Measurements from ENCODE around the gene ZNF689. TPM values are rescaled to one million over a fixed set of nuclear protein-coding genes. Genes with fewer than 3 reads are reported as not detected.
A peak's percentile ranks its signal among the peaks of the same experiment; 100 is the strongest.

Gene ZNF689
- total RNA-seq (4.6 and 6.1 TPM in 2 replicates), polyA plus RNA-seq (3.5 and 4.2 TPM in 2 replicates), polyA minus RNA-seq (ENCODE audit: low replicate concordance) (12.1 and 12.2 TPM in 2 replicates)
- 3.6 and 4.7 TPM in 2 replicates for polyA plus RNA-seq (2012)

DNA sequence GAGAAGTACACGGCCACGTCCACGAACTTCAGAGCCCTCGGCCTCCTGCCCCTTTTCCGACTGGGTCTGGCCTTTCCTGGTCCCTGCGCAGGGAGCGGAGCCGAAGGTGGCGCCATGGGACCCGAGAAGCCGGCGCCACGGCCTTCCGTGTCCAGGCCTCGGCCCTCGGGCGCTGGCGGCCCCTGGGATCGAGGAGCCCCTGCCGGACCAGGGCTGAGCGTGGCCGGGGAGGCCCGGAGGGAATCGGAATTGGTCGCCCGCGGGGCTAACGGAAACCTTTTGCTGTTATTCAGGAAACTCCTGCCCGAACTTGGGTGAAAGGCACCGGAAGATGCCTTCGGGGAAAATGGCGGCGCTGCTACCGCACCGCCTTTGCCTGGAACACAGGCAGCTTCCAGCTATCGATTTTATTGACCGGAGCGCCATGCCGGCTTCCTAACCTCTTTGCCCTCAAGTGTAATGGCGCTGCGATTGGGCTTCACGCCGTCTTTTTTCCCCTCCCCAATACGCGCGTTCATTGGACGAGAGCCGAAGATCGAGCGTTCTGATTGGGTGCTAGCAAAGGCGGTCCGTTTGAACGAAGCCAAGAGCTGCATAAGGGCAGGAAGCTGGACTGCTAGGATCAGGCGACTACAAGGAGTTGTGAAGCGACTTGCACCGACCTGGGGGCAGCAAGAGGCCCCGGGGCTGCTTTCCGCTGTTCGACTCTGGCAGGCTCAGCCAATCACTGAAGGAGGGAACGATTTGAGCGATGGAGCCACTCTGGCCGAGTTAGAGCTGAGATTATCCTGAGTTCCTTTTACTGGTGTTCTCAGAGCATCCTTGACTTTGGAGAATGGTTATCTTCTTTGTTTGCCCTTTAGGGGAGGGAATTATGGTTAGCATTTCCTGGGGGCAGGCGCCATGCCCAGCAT is at the start of gene ZNF689:
Gene ZNF689 (minus strand): TSS at position 464 of the 914 bp plus-strand sequence. CDS start 348 bp downstream, at position 116.
- Histone ChIP-seq H2AFZ (ENCODE audit: low read length) (peak within 1 kb of the TSS; percentile 88), H3K9me3 (ENCODE audit: control insufficient read depth, insufficient read depth, low read depth, low read length) (no peaks in the 10 kb centered on the region), H3K27me3 (ENCODE audit: control insufficient read depth, insufficient read depth, low read length) (no peaks in the 10 kb centered on the region), H3K4me1 (ENCODE audit: control insufficient read depth, extremely low read depth, insufficient read depth, low read length) (peaks cover 2% of the 10 kb centered on the region), H3K4me2 (ENCODE audit: extremely low read depth, insufficient read depth, low read length) (peak within 1 kb of the TSS; percentile 90), H3K9ac (ENCODE audit: insufficient read depth, low read length) (peak within 1 kb of the TSS; percentile 96), H3K27ac (ENCODE audit: insufficient read depth, low read length) (peak within 1 kb of the TSS; percentile 92), H4K20me1 (ENCODE audit: control insufficient read depth, extremely low read depth, insufficient read depth, low read length) (no peaks in the 10 kb centered on the region), H3K36me3 (ENCODE audit: control insufficient read depth, insufficient read depth, low read length) (no peaks in the 10 kb centered on the region), H3K79me2 (ENCODE audit: control insufficient read depth, insufficient read depth, low read length) (no peaks in the 10 kb centered on the region), H3K4me3 (replicated peaks in 1 of 4; ENCODE audit: control extremely low read depth in 1 of 4, insufficient read depth in 1 of 4, low read depth in 3 of 4, low read length in 4 of 4) (peak within 1 kb of the TSS; percentile 74 to 88 (median 82))
- TF ChIP-seq, protein P1, sequence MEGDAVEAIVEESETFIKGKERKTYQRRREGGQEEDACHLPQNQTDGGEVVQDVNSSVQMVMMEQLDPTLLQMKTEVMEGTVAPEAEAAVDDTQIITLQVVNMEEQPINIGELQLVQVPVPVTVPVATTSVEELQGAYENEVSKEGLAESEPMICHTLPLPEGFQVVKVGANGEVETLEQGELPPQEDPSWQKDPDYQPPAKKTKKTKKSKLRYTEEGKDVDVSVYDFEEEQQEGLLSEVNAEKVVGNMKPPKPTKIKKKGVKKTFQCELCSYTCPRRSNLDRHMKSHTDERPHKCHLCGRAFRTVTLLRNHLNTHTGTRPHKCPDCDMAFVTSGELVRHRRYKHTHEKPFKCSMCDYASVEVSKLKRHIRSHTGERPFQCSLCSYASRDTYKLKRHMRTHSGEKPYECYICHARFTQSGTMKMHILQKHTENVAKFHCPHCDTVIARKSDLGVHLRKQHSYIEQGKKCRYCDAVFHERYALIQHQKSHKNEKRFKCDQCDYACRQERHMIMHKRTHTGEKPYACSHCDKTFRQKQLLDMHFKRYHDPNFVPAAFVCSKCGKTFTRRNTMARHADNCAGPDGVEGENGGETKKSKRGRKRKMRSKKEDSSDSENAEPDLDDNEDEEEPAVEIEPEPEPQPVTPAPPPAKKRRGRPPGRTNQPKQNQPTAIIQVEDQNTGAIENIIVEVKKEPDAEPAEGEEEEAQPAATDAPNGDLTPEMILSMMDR (conservative IDR thresholded peaks at IDR 0.05 in 1 of 2, IDR thresholded peaks at IDR 0.05 in 1 of 2; ENCODE audit: low read depth in 1 of 2, low read length in 2 of 2): no peak
- no peak for TF ChIP-seq EZH2 (IDR thresholded peaks at IDR 0.05; ENCODE audit: low read length, missing control alignments)
- peak; percentile 93 to 98 for DNase-seq (ENCODE audit: low read depth in 2 of 2)

DNA sequence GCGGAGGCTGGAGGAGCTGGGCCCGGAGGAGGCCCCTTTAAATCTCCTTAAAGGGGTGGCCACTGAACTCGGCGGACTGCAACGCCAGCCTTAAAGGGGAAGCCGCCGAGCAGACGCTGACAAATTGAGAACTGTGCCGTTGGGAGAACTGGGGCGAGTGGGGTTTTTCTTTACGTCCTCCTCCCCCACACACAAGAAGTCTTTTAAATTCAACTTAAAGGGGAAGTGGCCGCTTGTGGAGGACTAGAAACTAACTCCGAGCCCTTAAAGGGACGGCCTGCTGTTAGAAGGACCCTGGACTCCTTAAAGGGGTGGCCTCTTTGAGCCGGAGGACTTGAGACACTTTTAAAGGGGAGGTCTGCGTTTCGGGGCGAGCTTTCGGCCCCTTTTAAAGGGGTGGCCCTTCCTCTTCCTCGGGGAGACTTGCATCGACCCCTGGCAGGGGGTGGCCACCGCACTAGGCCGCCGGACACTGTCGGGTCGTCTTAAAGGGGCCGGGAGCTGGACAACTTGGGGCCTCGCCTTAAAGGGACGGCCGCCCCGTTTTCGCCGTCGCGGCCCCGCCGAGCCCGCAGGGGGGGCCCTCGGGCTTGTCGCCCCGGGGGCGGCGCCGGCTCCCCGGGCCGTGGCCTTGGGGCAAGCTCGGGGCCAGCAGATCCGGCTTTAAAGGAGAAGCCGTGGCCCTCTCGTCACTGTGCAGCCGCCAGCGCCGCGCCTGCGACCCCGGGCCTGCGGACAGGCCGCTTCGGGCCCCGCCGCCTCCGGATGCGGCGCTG is 48.7 kb upstream of the ZNF689 start:
- peaks cover 29% of the 10 kb centered on the region for H3K36me3 ChIP-seq (ENCODE audit: control insufficient read depth, insufficient read depth, low read length)
- peak overlapping the region; percentile 69 to 89 (median 87) for H3K4me3 ChIP-seq (replicated peaks in 1 of 4; ENCODE audit: control extremely low read depth in 1 of 4, insufficient read depth in 1 of 4, low read depth in 3 of 4, low read length in 4 of 4)
- no peaks in the 10 kb centered on the region for H3K9me3 ChIP-seq (ENCODE audit: control insufficient read depth, insufficient read depth, low read depth, low read length)
- peaks cover 17% of the 10 kb centered on the region for H3K4me1 ChIP-seq (ENCODE audit: control insufficient read depth, extremely low read depth, insufficient read depth, low read length)
- H3K9ac ChIP-seq (ENCODE audit: insufficient read depth, low read length): peak overlapping the region; percentile 99
- peak overlapping the region; percentile 42 for H2AFZ ChIP-seq (ENCODE audit: low read length)
- H3K4me2 ChIP-seq (ENCODE audit: extremely low read depth, insufficient read depth, low read length): peak overlapping the region; percentile 33
- DNase-seq (ENCODE audit: low read depth in 2 of 2): peak; percentile 96 to 98
- H3K27me3 ChIP-seq (ENCODE audit: control insufficient read depth, insufficient read depth, low read length): no peaks in the 10 kb centered on the region
- H4K20me1 ChIP-seq (ENCODE audit: control insufficient read depth, extremely low read depth, insufficient read depth, low read length): no peaks in the 10 kb centered on the region
- no peak for TF ChIP-seq EZH2 (IDR thresholded peaks at IDR 0.05; ENCODE audit: low read length, missing control alignments)
- TF ChIP-seq, protein P1 (conservative IDR thresholded peaks at IDR 0.05 in 1 of 2, IDR thresholded peaks at IDR 0.05 in 1 of 2; ENCODE audit: low read depth in 1 of 2, low read length in 2 of 2): no peak
- peaks cover 43% of the 10 kb centered on the region for H3K79me2 ChIP-seq (ENCODE audit: control insufficient read depth, insufficient read depth, low read length)
- H3K27ac ChIP-seq (ENCODE audit: insufficient read depth, low read length): peak overlapping the region; percentile 99

All from fibroblast of lung (primary cell).